RWPE2 (cell line): ENCODE data around the gene HECW1.

Source experiments
- ATAC-seq: fragments of 200-7000 bp; cut with Tn5 transposase; 3 replicates; pipeline ENCODE4 v1.9.1; 2021; ENCODE audit warnings: low read depth
- DNase-seq: peaks from one replicate; pipeline ENCODE4 v3.0.0-alpha.2; 2020; ENCODE audit warnings: low spot score
- H3K27ac ChIP-seq: fragments of 450-650 bp; 2 replicates; pipeline ENCODE4 v1.5.1; 2017; ENCODE audit warnings: mild to moderate bottlenecking; ENCODE audit not compliant: poor library complexity, severe bottlenecking
- H3K27me3 ChIP-seq: fragments of 250-450 bp; sonication (Bioruptor Pico); 2 replicates; pipeline ENCODE4 v1.5.1; 2021; ENCODE audit warnings: mild to moderate bottlenecking, moderate library complexity; ENCODE audit not compliant: insufficient read depth, poor library complexity, severe bottlenecking
- H3K36me3 ChIP-seq: fragments of 250-450 bp; sonication (Bioruptor Pico); 2 replicates; pipeline ENCODE4 v1.5.1; 2020; ENCODE audit warnings: low read depth, mild to moderate bottlenecking, moderate library complexity
- H3K4me1 ChIP-seq: fragments of 250-450 bp; sonication (Bioruptor Pico); 2 replicates; pipeline ENCODE4 v1.5.1; 2021; ENCODE audit warnings: mild to moderate bottlenecking, moderate library complexity; ENCODE audit not compliant: insufficient read depth, poor library complexity, severe bottlenecking
- H3K4me3 ChIP-seq: fragments of 250-450 bp; sonication (Bioruptor Pico); 2 replicates; pipeline ENCODE4 v1.5.1; 2021; ENCODE audit warnings: mild to moderate bottlenecking, moderate library complexity; ENCODE audit not compliant: severe bottlenecking
- H3K9me3 ChIP-seq: fragments of 250-450 bp; sonication (Bioruptor Pico); 2 replicates; pipeline ENCODE4 v1.5.1; 2021; ENCODE audit warnings: mild to moderate bottlenecking, moderate library complexity; ENCODE audit not compliant: severe bottlenecking
- CTCF ChIP-seq: fragments of 450-650 bp; IDR thresholded peaks from one replicate; pipeline ENCODE4 v1.5.1; 2017; ENCODE audit warnings: mild to moderate bottlenecking, moderate library complexity; ENCODE audit not compliant: poor library complexity, severe bottlenecking

Gene HECW1

GRCh38 chr7:43491984-43492383 lies 379.5 kb downstream of the HECW1 start:
- H3K27me3 ChIP-seq = no peaks in the 10 kb centered on the region
- H3K27ac ChIP-seq = no peak overlapping the region
- DNase-seq (no peak), ATAC-seq (peak; percentile 100)
- peaks cover 8% of the 10 kb centered on the region for H3K4me1 ChIP-seq
- H3K9me3 ChIP-seq = no peaks in the 10 kb centered on the region
- H3K4me3 ChIP-seq = no peak overlapping the region
- no peaks in the 10 kb centered on the region for H3K36me3 ChIP-seq
- TF ChIP-seq CTCF = no peak

- no peak for TF ChIP-seq CTCF
- ATAC-seq = no peak
- H3K27me3 ChIP-seq = no peaks in the 10 kb centered on the region
Observed at GRCh38 chr7:43492896-43493295, 380.4 kb downstream of the HECW1 start.

DNA sequence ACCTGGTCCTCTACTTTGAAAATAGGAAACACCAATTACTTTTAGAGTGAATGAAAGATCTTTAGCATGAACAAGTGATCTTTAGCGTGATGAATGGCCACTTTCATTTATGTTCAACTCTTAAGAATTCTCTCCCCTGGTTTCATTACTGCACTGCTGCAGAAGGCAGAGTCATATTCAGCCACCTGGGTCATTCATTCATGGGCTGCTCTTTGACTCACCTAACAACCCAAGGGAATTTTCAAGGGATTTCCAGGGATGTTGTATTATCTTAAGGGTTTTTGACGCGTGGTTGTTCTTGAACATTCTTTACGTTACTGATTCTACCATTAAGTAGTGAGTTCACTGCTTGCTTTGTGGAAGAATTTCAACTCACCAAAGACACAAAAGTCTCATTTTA lies 383.1 kb downstream of the HECW1 start:
- Histone ChIP-seq H3K9me3 (no peaks in the 10 kb centered on the region), H3K27me3 (no peaks in the 10 kb centered on the region), H3K4me1 (peaks cover 8% of the 10 kb centered on the region), H3K36me3 (no peaks in the 10 kb centered on the region), H3K4me3 (no peak overlapping the region), H3K27ac (no peak overlapping the region)
- no peak for ATAC-seq
- DNase-seq = no peak
- TF ChIP-seq CTCF = no peak

More at GRCh38 chr7:43492896-43493295, 380.4 kb downstream of the HECW1 start:
- no peak overlapping the region for H3K4me3 ChIP-seq
- H3K36me3 ChIP-seq = no peaks in the 10 kb centered on the region
- no peaks in the 10 kb centered on the region for H3K9me3 ChIP-seq
- H3K27ac ChIP-seq = no peak overlapping the region
- peaks cover 8% of the 10 kb centered on the region for H3K4me1 ChIP-seq
- DNase-seq = no peak

- H3K9me3 ChIP-seq = no peaks in the 10 kb centered on the region
- no peaks in the 10 kb centered on the region for H3K27me3 ChIP-seq
- ATAC-seq (no peak), DNase-seq (no peak)
- no peak overlapping the region for H3K4me3 ChIP-seq
- H3K36me3 ChIP-seq = no peaks in the 10 kb centered on the region
- no peak overlapping the region for H3K27ac ChIP-seq
- TF ChIP-seq CTCF = no peak
- H3K4me1 ChIP-seq = peaks cover 8% of the 10 kb centered on the region
Observed at GRCh38 chr7:43496596-43496995, 384.1 kb downstream of the HECW1 start.

DNA sequence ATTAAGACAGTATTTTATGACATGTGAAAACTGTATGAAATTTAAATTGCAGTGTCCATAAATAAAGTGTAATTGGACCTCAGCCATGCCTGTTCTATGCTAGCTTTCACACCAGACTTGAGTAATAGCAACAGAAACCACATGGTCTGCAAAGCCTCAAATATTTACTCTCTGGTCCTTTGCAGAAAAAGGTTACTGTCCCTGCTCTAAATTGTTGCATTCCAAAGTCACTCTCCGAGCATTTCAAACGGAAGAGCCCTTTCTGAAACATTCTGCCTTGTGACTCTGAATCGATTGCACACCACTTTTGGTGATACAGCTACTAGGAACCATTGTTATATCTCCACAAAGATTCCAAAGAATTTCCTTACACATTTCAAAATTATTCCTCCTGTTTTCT lies 389.4 kb downstream of the HECW1 start:
- H3K36me3 ChIP-seq = no peaks in the 10 kb centered on the region
- DNase-seq (no peak), ATAC-seq (no peak)
- TF ChIP-seq CTCF = no peak
- H3K4me3 ChIP-seq = no peak overlapping the region
- H3K9me3 ChIP-seq = no peaks in the 10 kb centered on the region
- H3K27me3 ChIP-seq = no peaks in the 10 kb centered on the region
- H3K4me1 ChIP-seq = no peaks in the 10 kb centered on the region
- H3K27ac ChIP-seq = no peak overlapping the region
